Chondrocyte (in vitro differentiated cells): ENCODE data around the gene NRL. TPM values are rescaled to one million over a fixed set of nuclear protein-coding genes. Genes with fewer than 3 reads are reported as not detected.
A peak's percentile ranks its signal among the peaks of the same experiment; 100 is the strongest.

ENCODE experiments used
- DNase-seq: peaks from one replicate; pipeline ENCODE4 v3.0.0; 2021; ENCODE audit warnings: mixed read lengths, low spot score
- H3K27ac Mint-ChIP-seq: one replicate; pipeline ENCODE4 v1.8.0; 2021; ENCODE audit warnings: mild to moderate bottlenecking, moderate library complexity, mixed read lengths; ENCODE audit not compliant: unreplicated experiment
- H3K27me3 Mint-ChIP-seq: 2 replicates; pipeline ENCODE4 v1.8.0; 2021; ENCODE audit warnings: low read depth, mixed read lengths
- H3K36me3 Mint-ChIP-seq: 2 replicates; pipeline ENCODE4 v1.8.0; 2021; ENCODE audit warnings: low read depth, mixed read lengths
- H3K4me1 Mint-ChIP-seq: 2 replicates; pipeline ENCODE4 v1.8.0; 2021; ENCODE audit warnings: low read depth, mild to moderate bottlenecking, mixed read lengths
- H3K4me3 Mint-ChIP-seq: one replicate; pipeline ENCODE4 v1.8.0; 2021; ENCODE audit warnings: mild to moderate bottlenecking, moderate library complexity, mixed read lengths; ENCODE audit not compliant: unreplicated experiment
- H3K9me3 Mint-ChIP-seq: 2 replicates; pipeline ENCODE4 v1.8.0; 2021; ENCODE audit warnings: low read depth, mixed read lengths
- total RNA-seq: library from RNA; stranded (reverse); gene quantifications from 3 replicates; pipeline ENCODE4 v1.2.1, GENCODE V29; 2021
- TF ChIP-seq, protein P1 (sequence below): fragments of 200-600 bp; sonication (generic); IDR thresholded peaks from 2 replicates; pipeline ENCODE4 v1.5.0; 2021; ENCODE audit warnings: antibody characterized with exemption, mild to moderate bottlenecking, moderate library complexity

The NRL gene
- total RNA-seq, 1 donor from 2014 or later = 1.6 TPM

DNA sequence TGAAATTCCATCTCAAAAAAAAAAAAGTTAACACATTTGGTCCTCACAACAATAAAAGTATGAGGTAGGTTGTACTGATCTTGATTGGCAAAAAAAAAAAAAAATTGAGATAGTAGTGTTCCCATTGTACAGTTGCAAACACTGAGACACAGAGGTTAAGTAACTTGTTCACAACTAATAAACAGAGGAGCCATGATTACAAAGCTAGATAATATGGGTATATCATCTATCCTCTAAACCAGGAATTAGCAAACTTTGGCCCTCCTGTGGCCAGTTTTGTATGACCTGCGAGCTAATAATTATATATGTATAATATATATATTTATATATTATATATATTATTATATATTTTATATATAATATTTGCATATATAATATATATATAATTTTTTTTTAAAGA is 19.0 kb upstream of the NRL start:
- H3K27ac Mint-ChIP-seq = no peak overlapping the region
- no peak for DNase-seq
- H3K36me3 Mint-ChIP-seq = peaks cover 5% of the 10 kb centered on the region
- H3K9me3 Mint-ChIP-seq = no peaks in the 10 kb centered on the region
- peaks cover 20% of the 10 kb centered on the region for H3K4me1 Mint-ChIP-seq
- H3K4me3 Mint-ChIP-seq = no peak overlapping the region
- TF ChIP-seq, protein P1, sequence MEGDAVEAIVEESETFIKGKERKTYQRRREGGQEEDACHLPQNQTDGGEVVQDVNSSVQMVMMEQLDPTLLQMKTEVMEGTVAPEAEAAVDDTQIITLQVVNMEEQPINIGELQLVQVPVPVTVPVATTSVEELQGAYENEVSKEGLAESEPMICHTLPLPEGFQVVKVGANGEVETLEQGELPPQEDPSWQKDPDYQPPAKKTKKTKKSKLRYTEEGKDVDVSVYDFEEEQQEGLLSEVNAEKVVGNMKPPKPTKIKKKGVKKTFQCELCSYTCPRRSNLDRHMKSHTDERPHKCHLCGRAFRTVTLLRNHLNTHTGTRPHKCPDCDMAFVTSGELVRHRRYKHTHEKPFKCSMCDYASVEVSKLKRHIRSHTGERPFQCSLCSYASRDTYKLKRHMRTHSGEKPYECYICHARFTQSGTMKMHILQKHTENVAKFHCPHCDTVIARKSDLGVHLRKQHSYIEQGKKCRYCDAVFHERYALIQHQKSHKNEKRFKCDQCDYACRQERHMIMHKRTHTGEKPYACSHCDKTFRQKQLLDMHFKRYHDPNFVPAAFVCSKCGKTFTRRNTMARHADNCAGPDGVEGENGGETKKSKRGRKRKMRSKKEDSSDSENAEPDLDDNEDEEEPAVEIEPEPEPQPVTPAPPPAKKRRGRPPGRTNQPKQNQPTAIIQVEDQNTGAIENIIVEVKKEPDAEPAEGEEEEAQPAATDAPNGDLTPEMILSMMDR = peak; percentile 9
- no peaks in the 10 kb centered on the region for H3K27me3 Mint-ChIP-seq

DNA sequence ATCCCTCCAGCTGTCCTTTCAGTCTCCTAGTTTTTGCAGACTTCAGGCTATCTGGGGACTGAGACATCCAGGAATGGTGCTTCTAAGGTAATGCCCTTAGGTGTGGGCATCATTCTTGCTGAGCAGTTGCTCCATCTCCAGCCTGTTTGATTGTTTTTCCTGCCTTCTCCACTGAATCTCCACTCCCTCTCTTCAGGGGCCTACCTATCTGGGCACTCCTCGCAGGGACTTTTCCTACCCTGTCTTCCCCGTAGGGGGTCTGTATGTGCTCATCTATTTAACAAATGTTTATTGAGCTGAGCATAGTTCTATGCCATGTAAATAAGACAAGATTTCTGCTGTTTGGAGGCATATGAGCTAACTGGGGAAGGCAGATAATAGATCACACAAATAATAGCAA is 18.2 kb upstream of the NRL start:
- TF ChIP-seq, protein P1 = no peak
- peaks cover 19% of the 10 kb centered on the region for H3K4me1 Mint-ChIP-seq
- H3K36me3 Mint-ChIP-seq = no peaks in the 10 kb centered on the region
- DNase-seq = no peak
- H3K4me3 Mint-ChIP-seq = no peak overlapping the region
- H3K27ac Mint-ChIP-seq = no peak overlapping the region
- H3K9me3 Mint-ChIP-seq = no peaks in the 10 kb centered on the region
- no peaks in the 10 kb centered on the region for H3K27me3 Mint-ChIP-seq

- Mint-ChIP-seq H3K27me3 (no peaks in the 10 kb centered on the region), H3K9me3 (no peaks in the 10 kb centered on the region), H3K27ac (no peak overlapping the region), H3K4me1 (peaks cover 14% of the 10 kb centered on the region), H3K4me3 (no peak overlapping the region), H3K36me3 (no peaks in the 10 kb centered on the region)
- DNase-seq = no peak
- TF ChIP-seq, protein P1 = no peak
These were observed 17.4 kb upstream of the NRL start for GRCh38 chr14:24132061-24132685.

DNA sequence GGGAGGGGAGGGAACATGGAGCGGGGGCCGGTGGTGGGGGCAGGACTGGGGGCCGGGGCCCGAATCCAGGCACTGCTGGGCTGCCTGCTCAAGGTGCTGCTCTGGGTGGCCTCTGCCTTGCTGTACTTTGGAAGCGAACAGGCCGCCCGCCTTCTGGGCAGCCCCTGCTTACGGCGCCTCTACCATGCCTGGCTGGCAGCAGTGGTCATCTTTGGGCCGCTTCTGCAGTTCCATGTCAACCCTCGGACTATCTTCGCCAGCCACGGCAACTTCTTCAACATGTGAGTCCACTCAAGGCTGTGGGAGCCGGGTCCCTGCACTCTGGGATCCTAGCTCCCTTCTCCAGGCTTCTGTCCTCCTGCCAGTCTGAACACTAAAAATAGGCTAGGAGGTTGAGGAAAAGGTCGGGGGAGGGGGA is 16.8 kb upstream of the NRL start:
- Mint-ChIP-seq H3K36me3 (no peaks in the 10 kb centered on the region), H3K9me3 (no peaks in the 10 kb centered on the region), H3K27ac (no peak overlapping the region), H3K4me1 (peaks cover 8% of the 10 kb centered on the region), H3K27me3 (no peaks in the 10 kb centered on the region), H3K4me3 (no peak overlapping the region)
- TF ChIP-seq, protein P1 = no peak
- no peak for DNase-seq

- H3K9me3 Mint-ChIP-seq = no peaks in the 10 kb centered on the region
- DNase-seq = no peak
- no peak overlapping the region for H3K27ac Mint-ChIP-seq
- H3K4me1 Mint-ChIP-seq = peaks cover 6% of the 10 kb centered on the region
- TF ChIP-seq, protein P1 = no peak
- H3K27me3 Mint-ChIP-seq = no peaks in the 10 kb centered on the region
- no peak overlapping the region for H3K4me3 Mint-ChIP-seq
- no peaks in the 10 kb centered on the region for H3K36me3 Mint-ChIP-seq
These were observed 16.2 kb upstream of the NRL start for GRCh38 chr14:24130717-24131548.
